NT2/D1 (cell line): ENCODE results near the gene RAF1.
"Not testable (repeated sequence)": the region's sequence is repeated elsewhere in the genome, so short reads cannot be mapped to it uniquely, and the experiment has no call there.

Source experiments
- DNase-seq: peaks from one replicate; pipeline ENCODE4 v3.0.0-alpha.2; 2011; ENCODE audit warnings: low read depth, low spot score
- H3K27me3 ChIP-seq: 2 replicates; pipeline ENCODE4 v1.6.0; 2011; ENCODE audit warnings: mild to moderate bottlenecking; ENCODE audit not compliant: insufficient read length, insufficient read depth
- H3K36me3 ChIP-seq: 2 replicates; pipeline ENCODE4 v1.6.1; 2011; ENCODE audit warnings: mild to moderate bottlenecking, low read length, mixed read lengths; ENCODE audit not compliant: insufficient read depth, insufficient read length
- H3K4me1 ChIP-seq: 2 replicates; pipeline ENCODE4 v1.5.1; 2011; ENCODE audit not compliant: insufficient read depth, insufficient read length
- H3K4me3 ChIP-seq: 2 replicates; pipeline ENCODE4 v1.5.1; 2011; ENCODE audit warnings: low read depth; ENCODE audit not compliant: insufficient read length
- H3K9ac ChIP-seq: 2 replicates; pipeline ENCODE4 v1.6.0; 2011; ENCODE audit warnings: low read depth; ENCODE audit not compliant: insufficient read length
- H3K9me3 ChIP-seq: 2 replicates; pipeline ENCODE4 v1.5.1; 2011; ENCODE audit warnings: mild to moderate bottlenecking, low read length; ENCODE audit not compliant: insufficient read depth
- SUZ12 ChIP-seq: IDR thresholded peaks from 2 replicates; pipeline ENCODE4 v1.6.1; 2011; ENCODE audit not compliant: insufficient read length, insufficient read depth; ENCODE audit errors: extremely low read depth
- YY1 ChIP-seq: IDR thresholded peaks from 2 replicates; pipeline ENCODE4 v1.6.1; 2011; ENCODE audit not compliant: insufficient read length, insufficient read depth
- ZNF274 ChIP-seq: IDR thresholded peaks from 2 replicates; pipeline ENCODE4 v1.6.1; 2011; ENCODE audit warnings: mild to moderate bottlenecking, low read depth, low read length

Gene RAF1

DNA sequence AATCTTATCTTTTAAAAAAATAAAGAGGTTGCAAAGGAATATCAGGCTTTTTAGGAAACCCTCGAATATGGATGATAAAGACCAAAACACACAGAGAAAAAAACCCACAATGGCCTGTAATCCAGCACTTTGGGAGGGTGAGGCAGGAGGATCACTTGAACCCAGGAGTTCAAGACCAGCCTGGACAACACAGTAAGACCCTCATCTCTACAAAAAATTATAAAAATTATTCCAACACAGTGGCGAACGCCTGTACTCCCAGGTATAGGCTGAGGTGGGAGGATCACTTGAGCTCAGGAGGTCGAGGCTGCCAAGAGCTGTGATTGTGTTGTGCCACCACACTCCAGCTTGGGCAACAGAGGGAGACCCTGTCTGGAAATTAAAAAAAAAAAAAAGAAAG, 30.8 kb downstream of the RAF1 start:
- DNase-seq, result no peak
- Histone ChIP-seq H3K4me3 (no peak overlapping the region), H3K4me1 (peaks cover 8% of the 10 kb centered on the region), H3K9me3 (no peaks in the 10 kb centered on the region), H3K27me3 (no peaks in the 10 kb centered on the region), H3K9ac (no peak overlapping the region), H3K36me3 (peaks cover 5% of the 10 kb centered on the region)
- TF ChIP-seq ZNF274, result no peak
- no peak for TF ChIP-seq SUZ12
- TF ChIP-seq YY1, result no peak

DNA sequence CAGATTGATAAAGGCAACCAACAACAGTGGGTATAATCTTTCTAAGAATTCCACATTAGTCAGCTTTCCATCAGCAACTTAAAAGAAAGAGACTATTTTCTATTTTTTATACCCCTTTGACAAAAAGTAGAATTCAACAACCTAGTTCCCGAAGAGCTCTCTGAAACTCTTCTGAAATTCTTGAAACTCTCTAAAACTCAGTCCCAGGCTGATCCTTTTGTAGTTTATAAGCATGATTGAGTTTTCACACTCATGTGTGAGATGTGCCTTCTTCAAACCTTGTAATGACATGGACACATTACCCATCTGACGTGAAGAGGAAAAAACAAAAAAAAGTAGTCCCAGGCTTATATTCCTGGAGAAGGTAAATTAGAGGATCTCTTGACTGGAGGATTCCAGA, 31.4 kb downstream of the RAF1 start:
- Histone ChIP-seq H3K27me3 (no peaks in the 10 kb centered on the region), H3K4me3 (no peak overlapping the region), H3K9ac (no peak overlapping the region), H3K4me1 (peaks cover 8% of the 10 kb centered on the region), H3K36me3 (peaks cover 5% of the 10 kb centered on the region), H3K9me3 (no peaks in the 10 kb centered on the region)
- DNase-seq, result no peak
- no peak for TF ChIP-seq SUZ12
- no peak for TF ChIP-seq ZNF274
- no peak for TF ChIP-seq YY1

DNA sequence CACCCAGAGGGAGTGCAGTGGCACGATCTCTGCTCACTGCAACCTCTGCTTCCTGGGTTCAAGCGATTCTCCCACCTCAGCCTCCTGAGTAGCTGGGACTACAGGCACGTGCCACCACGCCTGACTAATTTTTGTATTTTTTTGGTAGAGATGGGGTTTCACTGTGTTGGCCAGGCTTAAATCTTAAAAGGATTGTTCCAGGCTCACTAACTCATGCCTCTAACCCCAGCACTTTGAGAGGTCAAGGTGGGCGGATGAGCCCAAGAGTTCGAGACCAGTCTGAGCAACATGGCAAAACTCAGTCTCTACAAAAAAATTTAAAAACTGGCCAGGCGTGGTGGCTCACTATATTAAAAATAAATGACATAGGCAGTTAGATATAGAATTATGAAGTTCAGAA, 33.1 kb downstream of the RAF1 start:
- DNase-seq, H3K27me3 ChIP-seq, H3K36me3 ChIP-seq, H3K9ac ChIP-seq, H3K4me1 ChIP-seq, H3K4me3 ChIP-seq, H3K9me3 ChIP-seq: not testable (repeated sequence)

DNA sequence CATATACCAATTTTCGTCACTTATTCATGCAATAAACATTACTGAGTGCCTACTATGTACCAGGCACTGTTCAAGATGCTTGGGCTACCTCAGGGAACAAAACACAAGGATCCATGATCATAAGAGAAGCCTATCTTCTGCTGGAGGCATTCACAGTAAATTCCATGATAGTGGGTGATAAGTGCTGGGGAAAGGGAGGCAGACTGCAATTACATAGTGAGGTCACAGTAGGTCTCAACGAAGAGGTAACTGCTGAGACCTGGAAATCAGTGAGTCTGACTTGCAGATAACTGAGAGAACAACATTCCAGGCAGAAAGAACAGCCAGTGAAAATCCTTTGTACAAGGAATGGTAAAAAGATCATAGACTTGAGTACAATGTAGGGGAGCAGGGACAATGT, 33.6 kb downstream of the RAF1 start:
- Histone ChIP-seq H3K9ac (no peak overlapping the region), H3K4me1 (peaks cover 2% of the 10 kb centered on the region), H3K27me3 (no peaks in the 10 kb centered on the region), H3K4me3 (no peak overlapping the region), H3K36me3 (peaks cover 8% of the 10 kb centered on the region), H3K9me3 (no peaks in the 10 kb centered on the region)
- TF ChIP-seq YY1 (no peak), ZNF274 (no peak), SUZ12 (no peak)
- no peak for DNase-seq

DNA sequence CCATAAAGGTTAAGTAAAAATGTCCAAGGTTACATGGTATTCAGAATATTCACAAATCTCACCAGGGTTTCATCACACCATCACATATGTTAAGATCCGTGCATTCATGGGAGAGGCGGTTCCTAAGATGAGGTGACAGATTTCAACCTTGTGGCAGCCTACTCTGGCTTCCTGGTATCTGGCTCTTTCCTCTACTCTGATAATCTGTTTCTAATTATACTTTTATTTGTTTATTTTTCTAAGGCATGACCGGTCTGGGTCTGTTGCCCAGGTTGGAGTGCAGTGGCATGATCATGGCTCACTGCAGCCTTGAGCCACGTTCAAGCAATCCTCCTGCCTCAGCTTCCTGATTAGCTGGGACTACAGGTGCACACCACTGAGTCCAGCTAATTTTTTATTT, 34.4 kb downstream of the RAF1 start:
- TF ChIP-seq ZNF274 (no peak), SUZ12 (no peak)
- Histone ChIP-seq H3K4me3 (no peak overlapping the region), H3K4me1 (peaks cover 2% of the 10 kb centered on the region), H3K9ac (no peak overlapping the region), H3K9me3 (no peaks in the 10 kb centered on the region), H3K36me3 (peaks cover 8% of the 10 kb centered on the region), H3K27me3 (no peaks in the 10 kb centered on the region)
- DNase-seq, result no peak

DNA sequence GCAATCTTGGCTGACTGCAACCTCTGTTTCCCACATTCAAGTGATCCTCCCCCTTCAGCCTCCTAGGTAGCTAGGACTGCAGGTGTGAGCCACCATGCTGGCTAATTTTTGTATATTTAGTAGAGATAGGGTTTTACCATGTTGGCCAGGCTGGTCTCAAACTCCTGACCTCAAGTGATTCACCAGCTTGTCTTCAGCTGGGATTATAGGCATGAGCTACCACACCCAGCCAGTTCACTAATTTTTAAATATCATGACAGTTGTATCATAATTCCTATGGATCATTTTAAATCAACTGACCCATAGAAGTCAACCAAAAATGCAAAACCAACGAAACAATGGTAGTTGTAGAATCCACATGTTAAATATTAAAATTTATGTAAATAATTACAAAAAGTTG, 35.1 kb downstream of the RAF1 start:
- Histone ChIP-seq H3K36me3 (peaks cover 8% of the 10 kb centered on the region), H3K9ac (no peak overlapping the region), H3K9me3 (no peaks in the 10 kb centered on the region), H3K4me1 (peaks cover 2% of the 10 kb centered on the region), H3K27me3 (no peaks in the 10 kb centered on the region), H3K4me3 (no peak overlapping the region)
- TF ChIP-seq SUZ12 (no peak), ZNF274 (no peak), YY1 (no peak)
- DNase-seq, result no peak

DNA sequence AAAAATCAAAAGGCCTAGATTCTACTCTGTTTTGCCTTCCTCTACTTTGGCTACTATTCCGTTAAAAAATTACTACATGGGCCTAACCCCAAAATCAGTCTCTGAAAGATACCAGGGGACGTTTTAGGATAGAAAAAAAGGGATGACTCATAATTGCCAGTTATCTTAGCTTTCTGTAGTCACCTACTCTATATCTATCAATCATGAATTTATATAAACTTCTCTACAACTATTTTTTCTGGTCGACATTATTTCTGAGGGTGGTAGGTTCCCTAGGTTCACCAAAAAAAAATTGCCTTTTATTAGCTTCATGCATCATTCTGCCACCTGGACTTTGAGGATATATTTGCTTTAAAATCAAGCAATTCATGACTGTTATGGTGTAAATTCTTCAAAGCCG, 36.5 kb downstream of the RAF1 start:
- Histone ChIP-seq H3K36me3 (peaks cover 8% of the 10 kb centered on the region), H3K4me1 (peaks cover 2% of the 10 kb centered on the region), H3K27me3 (no peaks in the 10 kb centered on the region), H3K4me3 (no peak overlapping the region), H3K9ac (no peak overlapping the region), H3K9me3 (no peaks in the 10 kb centered on the region)
- no peak for DNase-seq
- TF ChIP-seq YY1, result no peak
- TF ChIP-seq ZNF274, result no peak
- no peak for TF ChIP-seq SUZ12

DNA sequence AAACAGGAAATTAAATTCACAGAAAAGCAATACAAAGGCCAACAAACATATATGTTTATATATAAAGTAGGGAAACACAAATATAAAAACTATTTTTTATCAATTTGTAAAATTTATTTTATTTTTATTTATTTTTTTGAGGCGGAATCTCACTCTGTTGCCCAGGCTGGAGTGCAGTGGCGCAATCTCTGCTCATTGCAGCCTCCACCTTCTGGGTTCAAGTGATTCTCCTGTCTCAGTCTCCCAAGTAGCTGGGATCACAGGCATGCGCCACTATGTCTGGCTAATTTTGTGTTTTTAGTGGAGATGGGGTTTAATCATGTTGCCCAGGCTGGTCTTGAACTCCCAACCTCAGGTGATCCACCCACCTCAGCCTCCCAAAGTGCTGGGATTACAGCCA, 39.0 kb downstream of the RAF1 start:
- not testable (repeated sequence) for DNase-seq, H3K9ac ChIP-seq, H3K4me3 ChIP-seq, H3K36me3 ChIP-seq, H3K4me1 ChIP-seq, H3K9me3 ChIP-seq, H3K27me3 ChIP-seq
